GM12878 (cell line): ENCODE results near the gene FOS. TPM values are rescaled to one million over a fixed set of nuclear protein-coding genes. Genes with fewer than 3 reads are reported as not detected.

Source experiments
- ATAC-seq: fragments of 200-7000 bp; cut with Tn5 transposase; 3 replicates; pipeline ENCODE4 v1.9.1; 2020; ENCODE audit warnings: mild to moderate bottlenecking, moderate library complexity
- BruUV-seq: library from RNA; stranded (reverse); fragments of 400-500 nt; replicated peaks from 2 replicates; lab custom pipeline; 2021; lab: Mats Ljungman, UMichigan
- CTCF ChIA-PET: fragments of 300-600 bp; sonication (Branson Sonifier 250); formaldehyde crosslinking; extraction: SDS; loops from one replicate; lab custom pipeline; 2021; ENCODE audit warnings: inconsistent platforms; lab: Yijun Ruan, JAX
- POLR2A ChIA-PET: fragments of 350-600 bp; formaldehyde crosslinking; extraction: SDS; loops from one replicate; lab custom pipeline; 2021; ENCODE audit warnings: inconsistent platforms; lab: Charles Lee
- RAD21 ChIA-PET: fragments of 300-600 bp; sonication (Branson Sonifier 250); formaldehyde crosslinking; loops from one replicate; lab custom pipeline; 2023; ENCODE audit warnings: antibody characterized with exemption; ENCODE audit not compliant: unreplicated experiment; lab: Charles Lee
- SMC1A ChIA-PET: fragments of 300-600 bp; sonication (Branson Sonifier 250); formaldehyde crosslinking; loops from one replicate; lab custom pipeline; 2023; ENCODE audit not compliant: unreplicated experiment, uncharacterized antibody; lab: Charles Lee
- DNase-seq: peaks from one replicate; pipeline ENCODE4 v3.0.0-alpha.2; 2011; ENCODE audit warnings: low read depth, low spot score
- FAIRE-seq: peaks from 3 replicates; lab custom pipeline; 2011; peaks lifted over from hg19 to GRCh38; lab: Jason Lieb, UNC
- H2AFZ ChIP-seq: 2 replicates; pipeline ENCODE4 v1.6.0; 2011; ENCODE audit warnings: low read depth, low read length, control low read depth; ENCODE audit not compliant: control insufficient read depth
- H3K27ac ChIP-seq: 2 replicates; pipeline ENCODE4 v1.5.1; 2011; ENCODE audit warnings: control low read depth; ENCODE audit not compliant: control insufficient read depth, insufficient read depth
- H3K27me3 ChIP-seq, 2 experiments: replicated peaks in 1 of 2; 2 replicates each; pipeline versions ENCODE4 v1.6.0 to v1.6.1; 2011; ENCODE audit warnings: low read length in 1 of 2; ENCODE audit not compliant: control insufficient read depth in 2 of 2, insufficient read depth in 2 of 2
- H3K36me3 ChIP-seq, 2 experiments: 2 replicates each; pipeline ENCODE4 v1.5.1; 2011; ENCODE audit warnings: low read length in 1 of 2; ENCODE audit not compliant: control insufficient read depth in 2 of 2, insufficient read depth in 2 of 2
- H3K4me1 ChIP-seq: 2 replicates; pipeline ENCODE4 v1.6.1; 2011; ENCODE audit warnings: mild to moderate bottlenecking, low read length, moderate library complexity, mixed read lengths; ENCODE audit not compliant: control insufficient read depth, insufficient read depth
- H3K4me2 ChIP-seq: 2 replicates; pipeline ENCODE4 v1.6.0; 2011; ENCODE audit warnings: control low read depth; ENCODE audit not compliant: control insufficient read depth, insufficient read depth
- H3K4me3 ChIP-seq: fragments of 200-600 bp; sonication (generic); 2 replicates; pipeline ENCODE4 v1.5.1; 2016
- H3K79me2 ChIP-seq: 2 replicates; pipeline ENCODE4 v1.6.0; 2011; ENCODE audit warnings: low read length; ENCODE audit not compliant: control insufficient read depth, insufficient read depth
- H3K9ac ChIP-seq: 2 replicates; pipeline ENCODE4 v1.8.0; 2011; ENCODE audit warnings: low read length, control low read depth, mixed read lengths; ENCODE audit not compliant: control insufficient read depth, insufficient read depth
- H3K9me3 ChIP-seq: replicated peaks from 3 replicates; pipeline ENCODE4 v1.5.1; 2011; ENCODE audit warnings: mild to moderate bottlenecking, low read length; ENCODE audit not compliant: control insufficient read depth, insufficient read depth
- H4K20me1 ChIP-seq: 2 replicates; pipeline ENCODE4 v1.6.0; 2011; ENCODE audit not compliant: control insufficient read depth, insufficient read depth
- BHLHE40 ChIP-seq, 2 experiments: fragments of 450-650 bp in 1 of 2; IDR thresholded peaks; 2 replicates each; pipeline ENCODE4 v1.6.1; 2011 to 2017; ENCODE audit warnings: low read depth in 2 of 2, borderline replicate concordance in 1 of 2, improper control_type of control experiment in 1 of 2, low read length in 1 of 2, mild to moderate bottlenecking in 1 of 2
- IKZF1 ChIP-seq: fragments of 450-650 bp; conservative IDR thresholded peaks from 2 replicates; pipeline ENCODE4 v1.6.1; 2017; ENCODE audit warnings: antibody characterized with exemption, mild to moderate bottlenecking
- PKNOX1 ChIP-seq: fragments of 450-650 bp; IDR thresholded peaks from 2 replicates; pipeline ENCODE4 v1.6.1; 2016; ENCODE audit warnings: mild to moderate bottlenecking
- RAD51 ChIP-seq: fragments of 450-650 bp; IDR thresholded peaks from 2 replicates; pipeline ENCODE4 v1.6.1; 2016; ENCODE audit warnings: moderate library complexity, mild to moderate bottlenecking, inconsistent platforms
- WGBS: methylation state at CpG from one replicate; pipeline ENCODE4 v1.1.6; 2016; ENCODE audit warnings: low lambda C conversion rate; ENCODE audit not compliant: insufficient replicate concordance, insufficient coverage; ENCODE audit errors: missing lambda C conversion rate; 5-methylcytosine and 5-hydroxymethylcytosine counted together
- in situ Hi-C: fragments of 300-500 bp; cut with MboI; formaldehyde crosslinking; loops from 9 replicates; pipeline ENCODE4 v1.14.3; 2018; ENCODE audit warnings: mixed read lengths
- intact Hi-C: fragments of 100-400 bp; cut with micrococcal nuclease; formaldehyde crosslinking; loops from one replicate; pipeline ENCODE4 v1.14.2; 2022; ENCODE audit not compliant: unreplicated experiment
- polyA plus RNA-seq, 11 experiments: library from polyadenylated mRNA; depleted of rRNA in 4 of 11; unstranded in 6 of 11; stranded (reverse) in 5 of 11; fragments of >200 nt; fragmentation: Nextera tagmentation in 4 of 11; fragmentation: Illumina TruSeq in 1 of 11; extraction: Ambion mirVana in 4 of 11; extraction: Trizol in 1 of 11; gene quantifications; 1 replicate in 1 of 11; 2 replicates in 10 of 11; pipeline versions ENCODE4 v1.2.1 to v1.2.3, GENCODE V29; 2011 to 2016; ENCODE audit warnings: inconsistent platforms in 2 of 11, missing spikeins in 2 of 11, low read depth in 1 of 11
- total RNA-seq, 4 experiments: library from RNA; depleted of rRNA in 3 of 4; stranded (reverse); fragments of >200 nt in 3 of 4; fragmentation: Illumina TruSeq in 1 of 4; extraction: Trizol in 1 of 4; gene quantifications; 2 replicates each; pipeline versions ENCODE4 v1.2.1 to v1.2.3, GENCODE V29; 2013 to 2021

The FOS gene
- total and polyA plus RNA-seq, 10 of the 15 experiments (the other 5 are each of a cell fraction or from before 2014, with no cell fraction given): 0.02 to 0.95 (median 0.38) TPM

- no peak overlapping the region for H3K9ac ChIP-seq
- FAIRE-seq: no peak
- no peak overlapping the region for H3K4me2 ChIP-seq
- no peaks in the 10 kb centered on the region for H3K36me3 ChIP-seq
- no peak overlapping the region for H3K4me3 ChIP-seq
- H3K4me1 ChIP-seq: peaks cover 37% of the 10 kb centered on the region
- ChIA-PET CTCF (interaction anchor here (0.6 to 1.6 kb wide), 5 partner anchors 9 to 64 kb away, joined by 3 to 7 read pairs (median 4); no protein-coding TSS in a partner anchor), SMC1A (interaction anchor here (0.7 to 2.0 kb wide), 6 partner anchors 12 to 62 kb away, joined by 3 to 7 read pairs (median 4); no protein-coding TSS in a partner anchor), RAD21 (interaction anchor here (1.6 kb wide), 1 partner anchor 15 kb away, joined by 3 read pairs; no protein-coding TSS in a partner anchor), POLR2A (interaction anchor here (1.7 kb wide), 1 partner anchor 12 kb away, joined by 4 read pairs; no protein-coding TSS in a partner anchor)
- 98% methylated on average over 2 of the region's 2 CpGs for WGBS
- no peak overlapping the region for H2AFZ ChIP-seq
- no peaks in the 10 kb centered on the region for H3K79me2 ChIP-seq
- ATAC-seq: no peak
- H4K20me1 ChIP-seq: no peaks in the 10 kb centered on the region
- intact Hi-C loops: loop anchor here (5.0 kb wide), 1 partner anchor 95 kb away; no protein-coding TSS in a partner anchor
- H3K27ac ChIP-seq: no peak overlapping the region
- DNase-seq: no peak
- H3K9me3 ChIP-seq: no peaks in the 10 kb centered on the region
- no peaks in the 10 kb centered on the region for H3K27me3 ChIP-seq
- TF ChIP-seq IKZF1 (no peak), PKNOX1 (peak; percentile 34; the same call in 1 of the 2 replicates), RAD51 (peak; percentile 71), BHLHE40 (IDR thresholded peaks at IDR 0.05; ENCODE audit: borderline replicate concordance in 1 of 2, low read depth in 2 of 2, low read length in 1 of 2) (peak in 1 of 2 experiments; percentile 10; a peak in 1 of 4 replicates)
- in situ Hi-C loops: no loop called here
- no TSS peak for BruUV-seq
These were observed 46.0 kb upstream of the FOS start for GRCh38 chr14:75232597-75232996.
